B cell (primary cell): ENCODE results near the gene FAM120A. TPM values are rescaled to one million over a fixed set of nuclear protein-coding genes. Genes with fewer than 3 reads are reported as not detected.

Experiments
- ATAC-seq: fragments of 200-7000 bp; cut with Tn5 transposase; one replicate; pipeline ENCODE4 v1.10.0; 2021; ENCODE audit warnings: low read depth, mild to moderate bottlenecking, moderate number of reproducible peaks, moderate library complexity
- CTCF ChIA-PET: fragments of 350-600 bp; sonication (Branson Sonifier 250); formaldehyde crosslinking; loops from one replicate; lab custom pipeline; 2021; ENCODE audit warnings: antibody characterized with exemption, inconsistent platforms; lab: Charles Lee
- POLR2A ChIA-PET: fragments of 350-600 bp; sonication (Branson Sonifier 250); formaldehyde crosslinking; loops from one replicate; lab custom pipeline; 2021; ENCODE audit warnings: antibody characterized with exemption; lab: Charles Lee
- DNase-seq: peaks from one replicate; pipeline ENCODE4 v3.0.0; 2013
- H2AFZ ChIP-seq: 2 replicates; pipeline ENCODE4 v1.6.1; 2012; ENCODE audit warnings: mild to moderate bottlenecking, low read depth, low read length; ENCODE audit not compliant: insufficient read depth, poor library complexity, severe bottlenecking
- H3K27ac ChIP-seq, 2 donors: 1 replicate in 1 of 2; 2 replicates in 1 of 2; pipeline ENCODE4 v1.5.1; 2012 to 2013; ENCODE audit warnings: low read length in 2 of 2, mild to moderate bottlenecking in 2 of 2, moderate library complexity in 1 of 2
- H3K27me3 ChIP-seq, 4 experiments: fragments of 200-600 bp in 1 of 4; sonication (generic) in 1 of 4; replicated peaks in 1 of 4; 1 replicate in 2 of 4; 2 replicates in 2 of 4; pipeline versions ENCODE4 v1.6.1 to v1.7.0; 2013 to 2016; ENCODE audit warnings: low read length in 3 of 4, mild to moderate bottlenecking in 2 of 4, mixed read lengths in 1 of 4, moderate library complexity in 1 of 4; ENCODE audit not compliant: insufficient read depth in 4 of 4, control insufficient read depth in 3 of 4; ENCODE audit errors: control extremely low read depth in 1 of 4
- H3K36me3 ChIP-seq, 2 experiments: replicated peaks in 1 of 2; 1 replicate in 1 of 2; 2 replicates in 1 of 2; pipeline versions ENCODE4 v1.6.1 to v1.7.1; 2013; ENCODE audit warnings: low read length in 1 of 2; ENCODE audit not compliant: insufficient read depth in 2 of 2, control insufficient read depth in 1 of 2; ENCODE audit errors: control extremely low read depth in 1 of 2, extremely low read depth in 1 of 2
- H3K4me1 ChIP-seq, 2 donors: fragments of 200-600 bp in 1 of 2; sonication (generic) in 1 of 2; 1 replicate in 1 of 2; 2 replicates in 1 of 2; pipeline versions ENCODE4 v1.5.1 to v1.6.1; 2013 to 2017; ENCODE audit warnings: low read length in 2 of 2; ENCODE audit not compliant: control insufficient read depth in 2 of 2, insufficient read depth in 2 of 2
- H3K4me2 ChIP-seq: replicated peaks from 2 replicates; pipeline ENCODE3; 2012; ENCODE audit warnings: mild to moderate bottlenecking, low read depth, low read length; ENCODE audit not compliant: poor library complexity, severe bottlenecking
- H3K4me3 ChIP-seq, 5 experiments: fragments of 200-600 bp in 1 of 5; sonication (generic) in 1 of 5; 1 replicate in 3 of 5; 2 replicates in 2 of 5; pipeline versions ENCODE4 v1.5.1 to v1.7.0; 2011 to 2016; ENCODE audit warnings: low read length in 4 of 5, mild to moderate bottlenecking in 4 of 5, low read depth in 2 of 5, control low read depth in 1 of 5, moderate library complexity in 1 of 5; ENCODE audit not compliant: insufficient read depth in 1 of 5; ENCODE audit errors: control extremely low read depth in 1 of 5, extremely low read depth in 1 of 5
- H3K79me2 ChIP-seq: fragments of 200-600 bp; sonication (generic); one replicate; pipeline ENCODE4 v1.6.0; 2016; ENCODE audit warnings: low read length; ENCODE audit not compliant: control insufficient read depth, insufficient read depth
- H3K9ac ChIP-seq: fragments of 200-600 bp; sonication (generic); 2 replicates; pipeline ENCODE4 v1.6.1; 2017; ENCODE audit warnings: mild to moderate bottlenecking, low read length, moderate library complexity
- H3K9me3 ChIP-seq, 3 donors: one replicate each; pipeline versions ENCODE4 v1.6.1 to v1.7.1; 2013; ENCODE audit warnings: low read length in 2 of 3; ENCODE audit not compliant: control insufficient read depth in 2 of 3, insufficient read depth in 1 of 3; ENCODE audit errors: control extremely low read depth in 1 of 3
- H4K20me1 ChIP-seq: 2 replicates; pipeline ENCODE4 v1.6.0; 2012; ENCODE audit warnings: mild to moderate bottlenecking, low read length; ENCODE audit not compliant: insufficient read depth, control insufficient read depth, poor library complexity, severe bottlenecking
- H3K27ac Mint-ChIP-seq: one replicate; pipeline ENCODE4 v1.8.0; 2021; ENCODE audit warnings: mixed read lengths
- H3K27me3 Mint-ChIP-seq: one replicate; pipeline ENCODE4 v1.8.0; 2021; ENCODE audit warnings: mixed read lengths
- H3K4me1 Mint-ChIP-seq: one replicate; pipeline ENCODE4 v1.8.0; 2021; ENCODE audit warnings: mixed read lengths
- H3K4me3 Mint-ChIP-seq: one replicate; pipeline ENCODE4 v1.8.0; 2021; ENCODE audit warnings: mixed read lengths
- H3K9me3 Mint-ChIP-seq: one replicate; pipeline ENCODE4 v1.8.0; 2022; ENCODE audit warnings: mixed read lengths; ENCODE audit not compliant: insufficient read depth
- EZH2 ChIP-seq: IDR thresholded peaks from 2 replicates; pipeline ENCODE4 v1.6.1; 2012; ENCODE audit warnings: borderline replicate concordance, low read depth, mild to moderate bottlenecking, moderate library complexity, low read length; ENCODE audit not compliant: insufficient read depth, poor library complexity, severe bottlenecking
- WGBS: methylation state at CpG from one replicate; pipeline ENCODE4 v1.1.5; 2013; ENCODE audit warnings: missing lambda C conversion rate; ENCODE audit not compliant: insufficient coverage; 5-methylcytosine and 5-hydroxymethylcytosine counted together
- intact Hi-C: fragments of 100-400 bp; cut with micrococcal nuclease; formaldehyde crosslinking; loops from one replicate; pipeline ENCODE4 v1.10.0; 2022
- polyA plus RNA-seq: library from polyadenylated mRNA; depleted of rRNA; stranded (reverse); fragments of >200 nt; gene quantifications from 2 replicates; pipeline ENCODE4 v1.2.3, GENCODE V29; 2012
- total RNA-seq, 2 donors: library from RNA; stranded (reverse); fragments of 120-200 nt in 1 of 2; gene quantifications; 1 replicate in 1 of 2; 2 replicates in 1 of 2; pipeline versions ENCODE4 v1.2.3 to v1.2.4, GENCODE V29; 2013 to 2022
- TF ChIP-seq, protein P1 (sequence below): fragments of 200-600 bp; IDR thresholded peaks from one replicate; pipeline ENCODE4 v1.8.0; 2022; ENCODE audit warnings: antibody characterized with exemption, mild to moderate bottlenecking

FAM120A gene
- total and polyA plus RNA-seq, 2 donors (not counting 1 experiment from before 2014, with no cell fraction given): 48.4 to 105 TPM

- Histone ChIP-seq H3K9ac (no peak overlapping the region), H2AFZ (no peak overlapping the region), H3K27ac (no peak overlapping the region), H3K36me3 (peaks cover 2 to 87% of the 10 kb centered on the region in 2 experiments), H4K20me1 (peaks cover 18% of the 10 kb centered on the region), H3K27me3 (no peaks in the 10 kb centered on the region), H3K4me1 (no peaks in the 10 kb centered on the region), H3K9me3 (no peaks in the 10 kb centered on the region), H3K4me3 (no peak overlapping the region), H3K4me2 (no peak overlapping the region), H3K79me2 (peaks cover 6% of the 10 kb centered on the region)
- ATAC-seq (no peak), DNase-seq (no peak)
- ChIA-PET CTCF (no interaction called here), POLR2A (no interaction called here)
- intact Hi-C loops: no loop called here
- TF ChIP-seq, protein P1, sequence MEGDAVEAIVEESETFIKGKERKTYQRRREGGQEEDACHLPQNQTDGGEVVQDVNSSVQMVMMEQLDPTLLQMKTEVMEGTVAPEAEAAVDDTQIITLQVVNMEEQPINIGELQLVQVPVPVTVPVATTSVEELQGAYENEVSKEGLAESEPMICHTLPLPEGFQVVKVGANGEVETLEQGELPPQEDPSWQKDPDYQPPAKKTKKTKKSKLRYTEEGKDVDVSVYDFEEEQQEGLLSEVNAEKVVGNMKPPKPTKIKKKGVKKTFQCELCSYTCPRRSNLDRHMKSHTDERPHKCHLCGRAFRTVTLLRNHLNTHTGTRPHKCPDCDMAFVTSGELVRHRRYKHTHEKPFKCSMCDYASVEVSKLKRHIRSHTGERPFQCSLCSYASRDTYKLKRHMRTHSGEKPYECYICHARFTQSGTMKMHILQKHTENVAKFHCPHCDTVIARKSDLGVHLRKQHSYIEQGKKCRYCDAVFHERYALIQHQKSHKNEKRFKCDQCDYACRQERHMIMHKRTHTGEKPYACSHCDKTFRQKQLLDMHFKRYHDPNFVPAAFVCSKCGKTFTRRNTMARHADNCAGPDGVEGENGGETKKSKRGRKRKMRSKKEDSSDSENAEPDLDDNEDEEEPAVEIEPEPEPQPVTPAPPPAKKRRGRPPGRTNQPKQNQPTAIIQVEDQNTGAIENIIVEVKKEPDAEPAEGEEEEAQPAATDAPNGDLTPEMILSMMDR: no peak
- no peak for TF ChIP-seq EZH2
- no peaks in the 10 kb centered on the region for H3K4me1 Mint-ChIP-seq
- WGBS: 100% methylated on average over 2 of the region's 3 CpGs
- H3K9me3 Mint-ChIP-seq: no peaks in the 10 kb centered on the region
- no peaks in the 10 kb centered on the region for H3K27me3 Mint-ChIP-seq
- H3K4me3 Mint-ChIP-seq: no peak overlapping the region
- H3K27ac Mint-ChIP-seq: no peak overlapping the region
Observed at GRCh38 chr9:93531374-93531773, 79.9 kb downstream of the FAM120A start.

DNA sequence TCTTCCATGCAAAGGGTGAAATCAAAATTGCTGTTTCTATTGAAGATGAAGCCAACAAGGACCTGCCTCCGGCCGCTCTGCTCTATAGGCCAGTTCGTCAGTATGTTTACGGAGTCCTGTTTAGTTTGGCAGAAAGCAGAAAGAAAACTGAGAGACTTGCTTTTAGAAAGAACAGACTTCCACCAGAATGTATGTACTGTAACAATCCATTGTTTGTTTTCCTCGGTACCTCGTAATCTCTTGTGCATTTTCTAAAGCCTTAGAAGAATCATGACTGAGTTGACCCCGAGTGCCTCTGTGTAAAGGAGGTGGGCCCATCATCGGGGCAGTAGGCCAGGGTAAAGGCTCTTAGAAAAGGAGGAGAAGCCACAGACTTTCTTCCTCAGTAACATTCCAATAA, 80.7 kb downstream of the FAM120A start:
- H2AFZ ChIP-seq: no peak overlapping the region
- POLR2A ChIA-PET: no interaction called here
- no peaks in the 10 kb centered on the region for H3K9me3 Mint-ChIP-seq
- peaks cover 6% of the 10 kb centered on the region for H3K79me2 ChIP-seq
- H3K27me3 ChIP-seq: no peaks in the 10 kb centered on the region
- peaks cover 2 to 83% of the 10 kb centered on the region in 2 experiments for H3K36me3 ChIP-seq
- DNase-seq (no peak), ATAC-seq (no peak)
- no peak overlapping the region for H3K4me3 Mint-ChIP-seq
- no peaks in the 10 kb centered on the region for H3K4me1 Mint-ChIP-seq
- intact Hi-C loops: no loop called here
- no peak overlapping the region for H3K4me2 ChIP-seq
- H4K20me1 ChIP-seq: peaks cover 12% of the 10 kb centered on the region
- no peaks in the 10 kb centered on the region for H3K27me3 Mint-ChIP-seq
- no peak for TF ChIP-seq EZH2
- TF ChIP-seq, protein P1: no peak
- H3K27ac ChIP-seq: no peak overlapping the region
- no peak overlapping the region for H3K9ac ChIP-seq
- WGBS: no CpG with 5 or more reads among the region's 8 CpGs
- H3K9me3 ChIP-seq: no peaks in the 10 kb centered on the region
- H3K4me1 ChIP-seq: no peaks in the 10 kb centered on the region
- no peak overlapping the region for H3K4me3 ChIP-seq
- CTCF ChIA-PET: no interaction called here
- H3K27ac Mint-ChIP-seq: no peak overlapping the region
